ENCODE data around the gene WFS1.
A peak's percentile ranks its signal among the peaks of the same experiment; 100 is the strongest.

Gene WFS1

DNA sequence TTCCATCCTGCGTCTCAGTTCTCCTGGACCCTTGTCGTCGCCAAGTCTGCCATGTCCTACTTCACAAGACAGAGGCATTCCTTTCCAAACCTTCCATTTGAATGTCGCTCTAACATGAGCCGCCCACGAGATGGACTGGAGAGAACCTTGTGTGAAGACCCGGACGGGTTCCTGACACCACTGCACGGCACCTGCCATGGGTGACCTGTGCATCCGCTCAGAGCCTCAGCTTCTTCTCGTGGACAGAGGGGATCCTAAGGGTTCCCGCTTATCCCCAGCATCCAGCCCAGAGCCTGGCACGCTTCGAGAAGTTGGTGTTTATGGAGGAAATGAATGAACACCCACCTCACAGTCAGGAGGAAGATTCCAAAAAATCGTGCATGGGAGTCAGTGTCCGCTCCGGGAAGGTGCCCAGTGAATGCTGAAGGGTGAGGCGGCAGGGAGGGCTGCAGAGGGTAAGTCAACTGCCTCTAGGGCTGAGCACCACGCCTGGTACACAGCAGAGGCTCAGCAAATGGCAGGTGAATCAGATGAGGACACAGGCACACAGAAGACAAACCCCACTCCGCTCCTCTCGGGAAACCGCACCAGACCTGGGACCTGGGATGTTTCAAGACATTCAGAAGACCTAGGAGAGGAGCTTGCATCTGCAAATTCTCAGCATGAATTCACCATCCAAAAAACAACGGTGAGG is 52.6 kb downstream of the WFS1 start:
- WGBS (ENCODE audit: extremely low coverage, insufficient coverage, low lambda C conversion rate), result no CpG with 5 or more reads among the region's 23 CpGs
- no peak for DNase-seq
- H3K4me2 ChIP-seq (ENCODE audit: low read length), result no peak overlapping the region

GRCh38 chr4:6322761-6323566 is 53.3 kb downstream of the WFS1 start:
- Histone ChIP-seq H3K27ac (ENCODE audit: low read depth, low read length) (no peak overlapping the region), H2BK15ac (replicated peaks; ENCODE audit: low read depth) (no peak overlapping the region), H3K4me2 (ENCODE audit: low read length) (no peak overlapping the region), H3K23ac (ENCODE audit: low read length) (no peak overlapping the region), H3K4me1 (ENCODE audit: control insufficient read depth, low read depth, low read length) (no peaks in the 10 kb centered on the region), H3K36me3 (ENCODE audit: control insufficient read depth, insufficient read depth, low read length) (no peaks in the 10 kb centered on the region), H2AK5ac (ENCODE audit: low read length) (no peak overlapping the region), H3K4me3 (ENCODE audit: low read length) (no peak overlapping the region), H2BK120ac (ENCODE audit: low read depth, low read length) (no peak overlapping the region), H3K56ac (ENCODE audit: low read length) (no peak overlapping the region), H3K27me3 (ENCODE audit: insufficient read depth, low read length, poor library complexity) (no peaks in the 10 kb centered on the region), H3K18ac (ENCODE audit: low read length) (no peak overlapping the region), H4K5ac (ENCODE audit: low read length) (no peak overlapping the region), H4K8ac (ENCODE audit: low read depth, low read length) (no peak overlapping the region), H2BK5ac (ENCODE audit: low read length) (no peak overlapping the region), H3K9ac (ENCODE audit: low read length) (no peak overlapping the region), H3K79me1 (ENCODE audit: low read length) (no peaks in the 10 kb centered on the region), H3K79me2 (ENCODE audit: control insufficient read depth, insufficient read depth, low read length) (no peaks in the 10 kb centered on the region), H3K4ac (ENCODE audit: low read depth, low read length) (no peak overlapping the region)
- DNase-seq, result no peak
- no CpG with 5 or more reads among the region's 33 CpGs for WGBS (ENCODE audit: extremely low coverage, insufficient coverage, low lambda C conversion rate)

More for the DNA sequence above, 52.6 kb downstream of the WFS1 start:
- no peaks in the 10 kb centered on the region for H3K79me1 ChIP-seq (ENCODE audit: low read length)
- H3K27me3 ChIP-seq (ENCODE audit: insufficient read depth, low read length, poor library complexity), result no peaks in the 10 kb centered on the region
- no peak overlapping the region for H2BK120ac ChIP-seq (ENCODE audit: low read depth, low read length)
- H3K18ac ChIP-seq (ENCODE audit: low read length), result no peak overlapping the region
- H2AK5ac ChIP-seq (ENCODE audit: low read length), result no peak overlapping the region
- H3K4ac ChIP-seq (ENCODE audit: low read depth, low read length), result no peak overlapping the region
- H3K79me2 ChIP-seq (ENCODE audit: control insufficient read depth, insufficient read depth, low read length), result no peaks in the 10 kb centered on the region
- no peak overlapping the region for H3K4me3 ChIP-seq (ENCODE audit: low read length)
- no peak overlapping the region for H2BK15ac ChIP-seq (replicated peaks; ENCODE audit: low read depth)
- H3K36me3 ChIP-seq (ENCODE audit: control insufficient read depth, insufficient read depth, low read length), result no peaks in the 10 kb centered on the region
- no peak overlapping the region for H3K27ac ChIP-seq (ENCODE audit: low read depth, low read length)
- no peak overlapping the region for H3K23ac ChIP-seq (ENCODE audit: low read length)
- no peak overlapping the region for H2BK5ac ChIP-seq (ENCODE audit: low read length)
- no peak overlapping the region for H4K8ac ChIP-seq (ENCODE audit: low read depth, low read length)
- no peak overlapping the region for H4K5ac ChIP-seq (ENCODE audit: low read length)
- no peak overlapping the region for H3K56ac ChIP-seq (ENCODE audit: low read length)
- H3K4me1 ChIP-seq (ENCODE audit: control insufficient read depth, low read depth, low read length), result no peaks in the 10 kb centered on the region
- H3K9ac ChIP-seq (ENCODE audit: low read length), result no peak overlapping the region

GRCh38 chr4:6324461-6324998 is 54.9 kb downstream of the WFS1 start:
- H3K27me3 ChIP-seq (ENCODE audit: insufficient read depth, low read length, poor library complexity), result no peaks in the 10 kb centered on the region
- H3K4ac ChIP-seq (ENCODE audit: low read depth, low read length), result no peak overlapping the region
- H3K23ac ChIP-seq (ENCODE audit: low read length), result no peak overlapping the region
- no peak overlapping the region for H2AK5ac ChIP-seq (ENCODE audit: low read length)
- no peaks in the 10 kb centered on the region for H3K79me2 ChIP-seq (ENCODE audit: control insufficient read depth, insufficient read depth, low read length)
- H4K8ac ChIP-seq (ENCODE audit: low read depth, low read length), result no peak overlapping the region
- no peak overlapping the region for H3K4me2 ChIP-seq (ENCODE audit: low read length)
- WGBS (ENCODE audit: extremely low coverage, insufficient coverage, low lambda C conversion rate), result no CpG with 5 or more reads among the region's 15 CpGs
- H3K56ac ChIP-seq (ENCODE audit: low read length), result no peak overlapping the region
- H2BK15ac ChIP-seq (replicated peaks; ENCODE audit: low read depth), result no peak overlapping the region
- no peak overlapping the region for H3K4me3 ChIP-seq (ENCODE audit: low read length)
- no peaks in the 10 kb centered on the region for H3K4me1 ChIP-seq (ENCODE audit: control insufficient read depth, low read depth, low read length)
- no peak overlapping the region for H3K27ac ChIP-seq (ENCODE audit: low read depth, low read length)
- no peak overlapping the region for H2BK120ac ChIP-seq (ENCODE audit: low read depth, low read length)
- H2BK5ac ChIP-seq (ENCODE audit: low read length), result no peak overlapping the region
- no peak overlapping the region for H4K5ac ChIP-seq (ENCODE audit: low read length)
- DNase-seq, result no peak
- H3K9ac ChIP-seq (ENCODE audit: low read length), result no peak overlapping the region
- no peaks in the 10 kb centered on the region for H3K36me3 ChIP-seq (ENCODE audit: control insufficient read depth, insufficient read depth, low read length)
- no peaks in the 10 kb centered on the region for H3K79me1 ChIP-seq (ENCODE audit: low read length)
- no peak overlapping the region for H3K18ac ChIP-seq (ENCODE audit: low read length)

DNA sequence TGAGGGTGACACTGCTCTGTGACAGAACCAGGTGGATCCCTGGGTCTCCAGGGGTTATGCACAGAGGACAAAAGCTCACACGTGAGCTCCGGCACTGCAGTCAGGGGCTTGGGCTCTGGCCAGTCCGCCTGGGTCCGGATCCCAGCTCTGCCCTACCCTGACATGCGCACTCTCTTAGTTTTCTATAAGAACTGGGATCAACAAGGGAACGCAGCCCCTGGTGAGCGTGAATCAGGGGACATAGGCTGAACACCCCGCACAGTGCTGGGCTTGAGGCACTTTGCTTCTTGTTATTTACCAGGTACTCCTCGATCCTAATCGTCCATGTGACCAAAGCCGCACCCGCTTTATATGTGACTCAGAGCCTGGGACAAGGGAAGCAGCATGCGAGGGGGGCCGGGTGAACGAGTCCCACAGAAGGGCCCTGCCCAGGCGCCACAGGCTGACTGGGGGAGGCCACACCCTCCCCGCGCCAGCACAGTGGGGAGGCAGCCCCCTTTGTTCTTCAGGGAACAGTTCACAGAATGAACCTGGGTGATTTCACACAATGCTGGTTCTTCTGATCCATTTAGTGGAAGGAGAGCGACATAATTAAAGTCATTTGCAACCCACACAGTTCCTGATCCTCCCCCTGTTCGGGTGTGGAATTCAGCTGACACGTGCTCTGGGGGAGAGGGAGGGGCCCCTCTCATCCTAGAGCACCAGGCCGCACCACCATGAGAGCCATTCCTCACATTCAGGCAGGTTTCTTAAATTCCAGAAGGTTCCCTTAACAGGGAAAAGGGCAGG is 55.5 kb downstream of the WFS1 start:
- H3K23ac ChIP-seq (ENCODE audit: low read length), result no peak overlapping the region
- peak; percentile 56 for DNase-seq
- no peak overlapping the region for H2BK120ac ChIP-seq (ENCODE audit: low read depth, low read length)
- no peak overlapping the region for H3K4ac ChIP-seq (ENCODE audit: low read depth, low read length)
- no CpG with 5 or more reads among the region's 22 CpGs for WGBS (ENCODE audit: extremely low coverage, insufficient coverage, low lambda C conversion rate)
- no peaks in the 10 kb centered on the region for H3K79me2 ChIP-seq (ENCODE audit: control insufficient read depth, insufficient read depth, low read length)
- no peaks in the 10 kb centered on the region for H3K27me3 ChIP-seq (ENCODE audit: insufficient read depth, low read length, poor library complexity)
- no peak overlapping the region for H4K5ac ChIP-seq (ENCODE audit: low read length)
- no peak overlapping the region for H3K27ac ChIP-seq (ENCODE audit: low read depth, low read length)
- no peaks in the 10 kb centered on the region for H3K4me1 ChIP-seq (ENCODE audit: control insufficient read depth, low read depth, low read length)
- H4K8ac ChIP-seq (ENCODE audit: low read depth, low read length), result no peak overlapping the region
- H3K4me3 ChIP-seq (ENCODE audit: low read length), result no peak overlapping the region
- H2BK5ac ChIP-seq (ENCODE audit: low read length), result no peak overlapping the region
- no peak overlapping the region for H3K18ac ChIP-seq (ENCODE audit: low read length)
- no peaks in the 10 kb centered on the region for H3K79me1 ChIP-seq (ENCODE audit: low read length)
- no peaks in the 10 kb centered on the region for H3K36me3 ChIP-seq (ENCODE audit: control insufficient read depth, insufficient read depth, low read length)
- H3K9ac ChIP-seq (ENCODE audit: low read length), result no peak overlapping the region
- no peak overlapping the region for H2AK5ac ChIP-seq (ENCODE audit: low read length)
- no peak overlapping the region for H3K56ac ChIP-seq (ENCODE audit: low read length)
- H2BK15ac ChIP-seq (replicated peaks; ENCODE audit: low read depth), result no peak overlapping the region
- H3K4me2 ChIP-seq (ENCODE audit: low read length), result no peak overlapping the region

DNA sequence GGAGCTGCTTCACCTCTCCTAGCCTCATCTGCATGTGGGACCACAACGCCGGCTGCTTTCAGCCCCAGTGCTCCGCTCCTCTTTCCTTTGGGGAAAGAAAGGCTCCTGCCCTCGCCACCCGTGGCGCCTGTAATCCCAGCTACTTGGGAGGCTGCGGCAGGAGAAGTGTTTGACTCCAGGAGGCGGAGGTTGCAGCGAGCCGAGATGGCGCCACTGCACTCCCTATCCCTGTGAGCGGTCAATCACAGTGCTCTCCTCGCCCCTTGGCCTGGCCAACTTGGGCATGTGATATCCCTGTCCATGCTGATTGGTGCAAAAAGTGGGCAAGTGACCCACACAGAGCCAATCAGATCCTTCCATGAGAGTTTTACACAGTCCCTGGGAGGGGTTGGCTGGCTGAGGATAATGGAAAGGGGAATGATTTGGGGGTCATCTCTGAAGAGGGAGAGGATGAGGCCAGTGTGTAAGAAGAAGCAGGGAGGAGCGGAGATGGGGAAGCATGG is 56.2 kb downstream of the WFS1 start:
- no peak overlapping the region for H3K9ac ChIP-seq (ENCODE audit: low read length)
- no peak overlapping the region for H4K5ac ChIP-seq (ENCODE audit: low read length)
- no peak overlapping the region for H3K23ac ChIP-seq (ENCODE audit: low read length)
- H2BK120ac ChIP-seq (ENCODE audit: low read depth, low read length), result no peak overlapping the region
- no peak overlapping the region for H2BK5ac ChIP-seq (ENCODE audit: low read length)
- H3K4me1 ChIP-seq (ENCODE audit: control insufficient read depth, low read depth, low read length), result no peaks in the 10 kb centered on the region
- H2BK15ac ChIP-seq (replicated peaks; ENCODE audit: low read depth), result no peak overlapping the region
- no peaks in the 10 kb centered on the region for H3K36me3 ChIP-seq (ENCODE audit: control insufficient read depth, insufficient read depth, low read length)
- H2AK5ac ChIP-seq (ENCODE audit: low read length), result no peak overlapping the region
- H3K79me1 ChIP-seq (ENCODE audit: low read length), result no peaks in the 10 kb centered on the region
- H3K18ac ChIP-seq (ENCODE audit: low read length), result no peak overlapping the region
- H3K56ac ChIP-seq (ENCODE audit: low read length), result no peak overlapping the region
- no peaks in the 10 kb centered on the region for H3K79me2 ChIP-seq (ENCODE audit: control insufficient read depth, insufficient read depth, low read length)
- no peak overlapping the region for H3K4me3 ChIP-seq (ENCODE audit: low read length)
- no peak overlapping the region for H3K27ac ChIP-seq (ENCODE audit: low read depth, low read length)
- WGBS (ENCODE audit: extremely low coverage, insufficient coverage, low lambda C conversion rate), result no CpG with 5 or more reads among the region's 14 CpGs
- peak; percentile 34 for DNase-seq
- H3K27me3 ChIP-seq (ENCODE audit: insufficient read depth, low read length, poor library complexity), result no peaks in the 10 kb centered on the region
- H3K4me2 ChIP-seq (ENCODE audit: low read length), result no peak overlapping the region
- no peak overlapping the region for H4K8ac ChIP-seq (ENCODE audit: low read depth, low read length)
- no peak overlapping the region for H3K4ac ChIP-seq (ENCODE audit: low read depth, low read length)
